GM12801 (cell line): ENCODE results near the gene ARID1A.

ENCODE experiments used
- CTCF ChIP-seq: IDR thresholded peaks from one replicate; pipeline ENCODE4 v1.5.1; 2011; ENCODE audit warnings: control low read depth; ENCODE audit not compliant: insufficient read length; ENCODE audit errors: extremely low read depth

Gene ARID1A

GRCh38 chr1:26827663-26828062 is 131.8 kb downstream of the ARID1A start:
- no peak for TF ChIP-seq CTCF

- TF ChIP-seq CTCF: no peak
These were observed 132.7 kb downstream of the ARID1A start for GRCh38 chr1:26828411-26828991.

GRCh38 chr1:26829184-26829911 is 133.5 kb downstream of the ARID1A start:
- no peak for TF ChIP-seq CTCF

GRCh38 chr1:26831059-26831458 is 135.2 kb downstream of the ARID1A start:
- TF ChIP-seq CTCF: no peak
